Body of pancreas (tissue), 4 donors: ENCODE measurements around the gene SMIM32.

Experiments
- CTCF ChIP-seq, 7 experiments: fragments of 450-650 bp in 4 of 7; fragments of 200-600 bp in 3 of 7; sonication (generic) in 3 of 7; IDR thresholded peaks; one replicate each; pipeline ENCODE4 v1.5.1; 2016 to 2019; ENCODE audit warnings: antibody characterized with exemption in 7 of 7
- POLR2A ChIP-seq, 3 donors: fragments of 450-650 bp; IDR thresholded peaks; one replicate each; pipeline ENCODE4 v1.6.1; 2016; ENCODE audit warnings: antibody characterized with exemption in 3 of 3, mild to moderate bottlenecking in 2 of 3

GRCh38 chr5:136162008-136162407, 31.0 kb downstream of the SMIM32 start:
- TF ChIP-seq CTCF (IDR thresholded peaks at IDR 0.05) (no peak), POLR2A (IDR thresholded peaks at IDR 0.05) (no peak)
